ENCODE data around the gene GKAP1. TPM values are rescaled to one million over a fixed set of nuclear protein-coding genes. Genes with fewer than 3 reads are reported as not detected.
"Not testable (repeated sequence)": the region's sequence is repeated elsewhere in the genome, so short reads cannot be mapped to it uniquely, and the experiment has no call there.

Gene GKAP1
- total RNA-seq, 2 donors from 2014 or later: 3.7 to 4.8 TPM

- Histone ChIP-seq H3K36me3 (no peaks in the 10 kb centered on the region), H3K4me3 (peak overlapping the region; percentile 85), H3K9ac (ENCODE audit: low read depth in 2 of 2, low read length in 2 of 2) (peak overlapping the region; percentile 92 to 98), H3K27me3 (no peaks in the 10 kb centered on the region), H3K9me3 (no peaks in the 10 kb centered on the region), H3K27ac (peak overlapping the region; percentile 97), H3K4me1 (peaks cover 3% of the 10 kb centered on the region)
- no peak for TF ChIP-seq CTCF (IDR thresholded peaks at IDR 0.05)
- intact Hi-C loops (cut with DNase I): no loop called here
- DNase-seq: peak; percentile 38
These were observed 110.7 kb downstream of the GKAP1 start for GRCh38 chr9:83706676-83707517.

- DNase-seq; intact Hi-C loops (cut with DNase I); H3K4me3 ChIP-seq; H3K27ac ChIP-seq; H3K4me1 ChIP-seq; H3K9me3 ChIP-seq; H3K36me3 ChIP-seq; H3K27me3 ChIP-seq; H3K9ac ChIP-seq (ENCODE audit: low read depth in 2 of 2, low read length in 2 of 2): not testable (repeated sequence)
These were observed 112.3 kb downstream of the GKAP1 start for GRCh38 chr9:83705219-83705651.

GRCh38 chr9:83701769-83702168 is 115.8 kb downstream of the GKAP1 start:
- Histone ChIP-seq H3K9me3 (no peaks in the 10 kb centered on the region), H3K4me3 (no peak overlapping the region), H3K36me3 (no peaks in the 10 kb centered on the region), H3K27me3 (no peaks in the 10 kb centered on the region), H3K9ac (ENCODE audit: low read depth in 2 of 2, low read length in 2 of 2) (no peak overlapping the region), H3K27ac (no peak overlapping the region), H3K4me1 (peaks cover 4% of the 10 kb centered on the region)
- intact Hi-C loops (cut with DNase I): no loop called here
- TF ChIP-seq CTCF (IDR thresholded peaks at IDR 0.05): no peak
- DNase-seq: no peak

- Histone ChIP-seq H3K27ac (no peak overlapping the region), H3K4me1 (peaks cover 4% of the 10 kb centered on the region), H3K27me3 (no peaks in the 10 kb centered on the region), H3K36me3 (no peaks in the 10 kb centered on the region), H3K4me3 (no peak overlapping the region), H3K9me3 (no peaks in the 10 kb centered on the region), H3K9ac (ENCODE audit: low read depth in 2 of 2, low read length in 2 of 2) (no peak overlapping the region)
- intact Hi-C loops (cut with DNase I): no loop called here
- DNase-seq: no peak
- no peak for TF ChIP-seq CTCF (IDR thresholded peaks at IDR 0.05)
These were observed 116.3 kb downstream of the GKAP1 start for GRCh38 chr9:83701286-83701685.

GRCh38 chr9:83699615-83700014 is 118.0 kb downstream of the GKAP1 start:
- H3K36me3 ChIP-seq: no peaks in the 10 kb centered on the region
- H3K4me3 ChIP-seq: no peak overlapping the region
- intact Hi-C loops (cut with DNase I): no loop called here
- no peak overlapping the region for H3K9ac ChIP-seq (ENCODE audit: low read depth in 2 of 2, low read length in 2 of 2)
- H3K4me1 ChIP-seq: peaks cover 4% of the 10 kb centered on the region
- H3K27ac ChIP-seq: no peak overlapping the region
- H3K9me3 ChIP-seq: no peaks in the 10 kb centered on the region
- DNase-seq: no peak
- H3K27me3 ChIP-seq: no peaks in the 10 kb centered on the region
- no peak for TF ChIP-seq CTCF (IDR thresholded peaks at IDR 0.05)

- H3K36me3 ChIP-seq: no peaks in the 10 kb centered on the region
- H3K4me1 ChIP-seq: peaks cover 4% of the 10 kb centered on the region
- no peaks in the 10 kb centered on the region for H3K9me3 ChIP-seq
- no peak for DNase-seq
- no peak for TF ChIP-seq CTCF (IDR thresholded peaks at IDR 0.05)
- no peak overlapping the region for H3K4me3 ChIP-seq
- intact Hi-C loops (cut with DNase I): no loop called here
- H3K27me3 ChIP-seq: no peaks in the 10 kb centered on the region
- no peak overlapping the region for H3K27ac ChIP-seq
- H3K9ac ChIP-seq (ENCODE audit: low read depth in 2 of 2, low read length in 2 of 2): no peak overlapping the region
These were observed 118.5 kb downstream of the GKAP1 start for GRCh38 chr9:83698976-83699585.

Measured in colonic mucosa (tissue), 4 donors.